Gastroesophageal sphincter (tissue), 3 donors: Measurements from ENCODE around the gene NACA.

Experiments used
- EP300 ChIP-seq: sonication (generic); formaldehyde crosslinking; IDR thresholded peaks from one replicate; pipeline ENCODE4 v1.6.1; 2017; ENCODE audit warnings: antibody characterized with exemption, mild to moderate bottlenecking
- POLR2A ChIP-seq, 2 donors: fragments of 450-650 bp; IDR thresholded peaks; one replicate each; pipeline ENCODE4 v1.6.1; 2017; ENCODE audit warnings: antibody characterized with exemption in 2 of 2, mild to moderate bottlenecking in 2 of 2, moderate library complexity in 1 of 2
- POLR2AphosphoS5 ChIP-seq: sonication (generic); formaldehyde crosslinking; IDR thresholded peaks from one replicate; pipeline ENCODE4 v1.6.1; 2017; ENCODE audit warnings: antibody characterized with exemption
- TF ChIP-seq, protein P1 (sequence below), 4 experiments: fragments of 200-600 bp in 2 of 4; fragments of 450-650 bp in 2 of 4; sonication (generic) in 1 of 4; IDR thresholded peaks; one replicate each; pipeline ENCODE4 v1.5.1; 2017 to 2019; ENCODE audit warnings: antibody characterized with exemption in 4 of 4, mild to moderate bottlenecking in 2 of 4, moderate library complexity in 2 of 4

DNA sequence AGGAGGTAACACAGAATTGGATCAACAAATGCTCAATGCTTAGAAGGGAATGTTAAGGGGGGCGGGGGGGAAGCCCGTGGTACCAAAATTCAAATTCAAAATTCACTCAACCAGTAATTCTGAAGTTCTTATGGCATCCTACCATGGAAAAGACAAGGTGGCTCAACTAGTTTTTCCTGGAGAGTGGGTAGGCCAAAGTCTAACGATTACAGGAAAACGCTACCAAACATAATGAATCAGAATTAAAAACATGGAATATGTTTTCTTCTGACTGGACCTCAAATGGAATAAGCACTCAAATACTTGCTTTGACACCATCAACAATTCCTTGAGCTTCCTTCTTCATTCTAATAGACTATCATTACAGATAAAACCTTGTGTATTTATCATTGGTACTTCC is 2.3 kb downstream of the NACA start:
- TF ChIP-seq, protein P1, sequence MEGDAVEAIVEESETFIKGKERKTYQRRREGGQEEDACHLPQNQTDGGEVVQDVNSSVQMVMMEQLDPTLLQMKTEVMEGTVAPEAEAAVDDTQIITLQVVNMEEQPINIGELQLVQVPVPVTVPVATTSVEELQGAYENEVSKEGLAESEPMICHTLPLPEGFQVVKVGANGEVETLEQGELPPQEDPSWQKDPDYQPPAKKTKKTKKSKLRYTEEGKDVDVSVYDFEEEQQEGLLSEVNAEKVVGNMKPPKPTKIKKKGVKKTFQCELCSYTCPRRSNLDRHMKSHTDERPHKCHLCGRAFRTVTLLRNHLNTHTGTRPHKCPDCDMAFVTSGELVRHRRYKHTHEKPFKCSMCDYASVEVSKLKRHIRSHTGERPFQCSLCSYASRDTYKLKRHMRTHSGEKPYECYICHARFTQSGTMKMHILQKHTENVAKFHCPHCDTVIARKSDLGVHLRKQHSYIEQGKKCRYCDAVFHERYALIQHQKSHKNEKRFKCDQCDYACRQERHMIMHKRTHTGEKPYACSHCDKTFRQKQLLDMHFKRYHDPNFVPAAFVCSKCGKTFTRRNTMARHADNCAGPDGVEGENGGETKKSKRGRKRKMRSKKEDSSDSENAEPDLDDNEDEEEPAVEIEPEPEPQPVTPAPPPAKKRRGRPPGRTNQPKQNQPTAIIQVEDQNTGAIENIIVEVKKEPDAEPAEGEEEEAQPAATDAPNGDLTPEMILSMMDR (IDR thresholded peaks at IDR 0.05): no peak
- no peak for TF ChIP-seq POLR2A (IDR thresholded peaks at IDR 0.05)
- TF ChIP-seq POLR2AphosphoS5: no peak
- no peak for TF ChIP-seq EP300
